ENCODE measurements around the gene XPO5. TPM values are rescaled to one million over a fixed set of nuclear protein-coding genes. Genes with fewer than 3 reads are reported as not detected.

The XPO5 gene
- total RNA-seq, 1 experiment from 2014 or later, result 70.7 TPM

DNA sequence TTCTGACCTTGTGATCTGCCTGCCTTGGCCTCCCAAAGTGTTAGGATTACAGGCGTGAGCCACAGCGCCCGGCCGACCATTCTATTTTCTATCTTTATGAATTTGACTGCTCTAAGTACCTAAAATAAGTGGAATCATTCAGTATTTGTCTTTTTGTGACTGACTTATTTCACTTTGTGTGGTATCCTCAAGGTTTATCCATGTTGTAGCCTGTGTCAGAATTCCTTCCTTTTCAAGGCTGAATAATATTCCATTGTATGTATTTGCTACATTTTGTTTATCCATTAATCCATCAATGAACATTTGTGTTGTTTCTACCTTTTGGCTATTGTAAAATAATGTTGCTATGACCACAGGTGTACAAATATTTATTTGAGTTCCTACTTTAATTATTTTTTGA is 103.3 kb downstream of the XPO5 start:
- no peak for DNase-seq (ENCODE audit: low read depth)

Small RNA genes lying within 50 kb of the gene (small RNA-seq; reads per million reads assigned to genes)
- gene RF00426 (not detected), gene RNU6-1113P (not detected)

Other genes starting within 250 kb of the XPO5 start
- gene ZNF318, start 206.4 kb downstream of the XPO5 start, total RNA-seq (2014; rRNA removed; shearing (Covaris generic)), result 4.8 and 6.4 TPM in 2 replicates
- gene ABCC10, start 148.5 kb downstream of the XPO5 start, total RNA-seq (2014; rRNA removed; shearing (Covaris generic)), result 8.4 and 11.7 TPM in 2 replicates
- gene DLK2, start 120.5 kb downstream of the XPO5 start, total RNA-seq (2014; rRNA removed; shearing (Covaris generic)), result 3.8 and 4.2 TPM in 2 replicates
- gene TJAP1, start 98.5 kb downstream of the XPO5 start, total RNA-seq (2014; rRNA removed; shearing (Covaris generic)), result 19.4 and 21.3 TPM in 2 replicates
- gene LRRC73, start 65.7 kb downstream of the XPO5 start, total RNA-seq (2014; rRNA removed; shearing (Covaris generic)), result 0.07 and 0.77 TPM in 2 replicates
- gene YIPF3, start 59.1 kb downstream of the XPO5 start, total RNA-seq (2014; rRNA removed; shearing (Covaris generic)), result 94.2 and 100 TPM in 2 replicates
- 56.6 and 59.3 TPM in 2 replicates for gene POLR1C, start 58.9 kb downstream of the XPO5 start, total RNA-seq (2014; rRNA removed; shearing (Covaris generic))
- gene POLH, start 147 bp upstream of the XPO5 start, total RNA-seq (2014; rRNA removed; shearing (Covaris generic)), result 25.9 and 29.1 TPM in 2 replicates
- gene GTPBP2, start 53.2 kb upstream of the XPO5 start, total RNA-seq (2014; rRNA removed; shearing (Covaris generic)), result 32.5 and 33.7 TPM in 2 replicates
- gene MAD2L1BP, start 59.8 kb upstream of the XPO5 start, total RNA-seq (2014; rRNA removed; shearing (Covaris generic)), result 26.9 and 35.2 TPM in 2 replicates
- gene RSPH9, start 69.0 kb upstream of the XPO5 start, total RNA-seq (2014; rRNA removed; shearing (Covaris generic)), result not detected in 2 replicates
- 102 and 120 TPM in 2 replicates for gene MRPS18A, start 111.8 kb upstream of the XPO5 start, total RNA-seq (2014; rRNA removed; shearing (Covaris generic))
- 40.2 and 64.5 TPM in 2 replicates for gene VEGFA, start 194.2 kb upstream of the XPO5 start, total RNA-seq (2014; rRNA removed; shearing (Covaris generic))

All from HT1080 (cell line).